Spleen (tissue), 13 donors: ENCODE results near the gene ZNF197. TPM values are rescaled to one million over a fixed set of nuclear protein-coding genes. Genes with fewer than 3 reads are reported as not detected.
A peak's percentile ranks its signal among the peaks of the same experiment; 100 is the strongest.
"Not testable (repeated sequence)": the region's sequence is repeated elsewhere in the genome, so short reads cannot be mapped to it uniquely, and the experiment has no call there.

Experiments used
- DNase-seq: peaks from one replicate; pipeline ENCODE4 v3.0.0-alpha.2; 2020
- H3K27ac ChIP-seq, 8 donors: fragments of 200-600 bp; sonication (generic) in 7 of 8; 1 replicate in 4 of 8; 2 replicates in 4 of 8; pipeline versions ENCODE4 v1.5.0 to v1.8.0; 2016 to 2021; ENCODE audit warnings: inconsistent platforms in 4 of 8, mild to moderate bottlenecking in 4 of 8, moderate library complexity in 1 of 8
- H3K27me3 ChIP-seq, 7 donors: fragments of 200-600 bp; sonication (generic) in 6 of 7; replicated peaks in 1 of 7; 1 replicate in 4 of 7; 2 replicates in 3 of 7; pipeline versions ENCODE4 v1.5.0 to v1.8.0; 2016 to 2021; ENCODE audit warnings: inconsistent platforms in 3 of 7, mild to moderate bottlenecking in 1 of 7
- H3K36me3 ChIP-seq, 6 donors: fragments of 200-600 bp; sonication (generic) in 5 of 6; 1 replicate in 4 of 6; 2 replicates in 2 of 6; pipeline versions ENCODE4 v1.5.0 to v1.8.0; 2016 to 2021; ENCODE audit warnings: inconsistent platforms in 2 of 6
- H3K4me1 ChIP-seq, 6 donors: fragments of 200-600 bp; sonication (generic) in 5 of 6; 1 replicate in 3 of 6; 2 replicates in 3 of 6; pipeline versions ENCODE4 v1.5.0 to v1.8.0; 2016 to 2021; ENCODE audit warnings: inconsistent platforms in 3 of 6
- H3K4me3 ChIP-seq, 8 donors: fragments of 200-600 bp; sonication (generic) in 7 of 8; 1 replicate in 4 of 8; 2 replicates in 4 of 8; pipeline versions ENCODE4 v1.5.0 to v1.8.0; 2016 to 2021; ENCODE audit warnings: inconsistent platforms in 4 of 8, mild to moderate bottlenecking in 4 of 8, moderate library complexity in 2 of 8
- H3K9me3 ChIP-seq, 8 donors: fragments of 200-600 bp; sonication (generic) in 7 of 8; 1 replicate in 4 of 8; 2 replicates in 4 of 8; pipeline versions ENCODE4 v1.5.0 to v1.8.0; 2016 to 2021; ENCODE audit warnings: inconsistent platforms in 4 of 8
- CTCF ChIP-seq, 11 experiments: fragments of 200-600 bp in 7 of 11; fragments of 450-650 bp in 4 of 11; sonication (generic) in 4 of 11; IDR thresholded peaks in 8 of 11; conservative IDR thresholded peaks in 3 of 11; 1 replicate in 7 of 11; 2 replicates in 4 of 11; pipeline versions ENCODE4 v1.4.0 to v1.8.0; 2016 to 2021; ENCODE audit warnings: antibody characterized with exemption in 11 of 11, inconsistent platforms in 4 of 11, mild to moderate bottlenecking in 1 of 11
- POLR2A ChIP-seq, 3 donors: fragments of 450-650 bp; IDR thresholded peaks; one replicate each; pipeline ENCODE4 v1.5.1; 2017; ENCODE audit warnings: antibody characterized with exemption in 3 of 3, mild to moderate bottlenecking in 1 of 3
- POLR2AphosphoS5 ChIP-seq, 3 donors: sonication (generic); formaldehyde crosslinking; IDR thresholded peaks; one replicate each; pipeline ENCODE4 v1.5.1; 2017; ENCODE audit warnings: antibody characterized with exemption in 3 of 3
- WGBS, 5 donors: extraction: QIAGEN DNeasy Blood & Tissue Kit in 3 of 5; methylation state at CpG; one replicate each; pipeline versions ENCODE4 v1.1.5 to v1.1.7; 2013 to 2018; 5-methylcytosine and 5-hydroxymethylcytosine counted together
- intact Hi-C: fragments of 100-400 bp; cut with DNase I; formaldehyde crosslinking; loops from one replicate; pipeline ENCODE4 v1.15.0; 2023; ENCODE audit warnings: low total_unique reads
- long read RNA-seq, 2 donors: transcript quantifications; one replicate each; lab custom pipeline, GENCODE V29; 2026
- polyA plus RNA-seq, 3 donors: library from polyadenylated mRNA; stranded (reverse); fragments of 200-250 nt; gene quantifications; one replicate each; pipeline ENCODE4 v1.2.1, GENCODE V29; 2013
- total RNA-seq, 7 donors: library from RNA; depleted of rRNA in 3 of 7; stranded (reverse); fragments of >200 nt in 3 of 7; fragmentation: NEBNext Ultra II Directional in 4 of 7; extraction: Animal tissue kit (Norgen Biotek cat#: 25700) in 4 of 7; gene quantifications; one replicate each; pipeline versions ENCODE4 v1.1.0 to v1.2.1, GENCODE V29; 2016 to 2021
- donor health status: healthy with polysubstance abuse.
- donor health status: DM: no; HTN: no; CAD: no; lungs with moderate emphysema.
- donor health status: DM: no; HTN: no; CAD: no.
- donor health status: Bipolar disorder and iron deficiency.
- donor health status: healthy.
- donor health status: DM: no; HTN: no; CAD: no.
- donor health status: DM: yes; HTN: yes; CAD: no.

Gene ZNF197
- 10 to 100 TPM; 13.1 to 21.0 (median 17.4) TPM for total RNA-seq
- 1 to 10 TPM; 4.9 to 6.7 (median 6.1) TPM for polyA plus RNA-seq
- long read RNA-seq, donor 1, full-length matches to known transcripts: 3 of 3 reads
- long read RNA-seq, donor 1, partial matches to known transcripts: 0 of 3 reads
- long read RNA-seq, donor 1, other reads (novel, unspliced or antisense): 0 of 3 reads
- long read RNA-seq, donor 2, full-length matches to known transcripts: 4 of 4 reads
- long read RNA-seq, donor 2, partial matches to known transcripts: 0 of 4 reads
- long read RNA-seq, donor 2, other reads (novel, unspliced or antisense): 0 of 4 reads

- peaks cover 0 to 15% (median 9%) of the 10 kb centered on the region in 6 donors for H3K36me3 ChIP-seq
- WGBS, 5 donors: 0 to 2% (median 0%) methylated on average over 15 to 47 of the region's 47 CpGs
- TF ChIP-seq POLR2A (IDR thresholded peaks at IDR 0.05): peak in 1 of 3 donors; percentile 17
- peak in 7 of 11 experiments; percentile 10 to 41 (median 22) for TF ChIP-seq CTCF (IDR thresholded peaks at IDR 0.05 in 8 of 11, conservative IDR thresholded peaks at IDR 0.05 in 3 of 11)
- peak; percentile 83 to 87 (median 84) for TF ChIP-seq POLR2AphosphoS5 (IDR thresholded peaks at IDR 0.05)
- peak within 1 kb of the TSS; percentile 80 to 92 (median 88) for H3K27ac ChIP-seq
- DNase-seq: peak; percentile 91
- no peaks in the 10 kb centered on the region for H3K27me3 ChIP-seq
- H3K4me3 ChIP-seq: peak within 1 kb of the TSS; percentile 72 to 94 (median 84)
- peaks cover 6 to 38% (median 24%) of the 10 kb centered on the region in 6 donors for H3K4me1 ChIP-seq
- no peaks in the 10 kb centered on the region for H3K9me3 ChIP-seq
- intact Hi-C loops: no loop called here
Observed at GRCh38 chr3:44624749-44625480, at the start of gene ZNF197. ZNF197 (plus strand) TSS chr3:44625036; CDS start chr3:44629155, 4,119 bp downstream.

DNA sequence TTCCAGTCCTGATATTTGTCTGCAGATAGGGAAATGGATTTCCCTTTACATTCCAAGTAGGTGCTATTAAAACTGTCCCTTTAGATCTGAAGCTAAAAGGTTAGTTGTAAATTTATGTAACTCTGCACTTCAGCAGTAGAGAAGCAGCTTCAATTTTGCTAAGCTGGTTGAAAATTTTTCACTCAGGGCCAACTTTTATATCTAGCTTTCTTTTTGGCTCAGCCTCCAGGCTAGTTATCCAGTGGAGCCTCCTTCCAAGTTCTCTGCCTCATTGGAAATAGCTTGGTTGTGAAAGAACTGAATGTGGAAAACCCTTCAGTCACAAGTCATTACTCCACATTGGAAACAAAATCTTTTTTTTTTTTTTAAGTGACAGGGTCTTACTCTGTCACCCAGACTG is 48.2 kb upstream of the ZNF197 start:
- DNase-seq: no peak
- no peak overlapping the region for H3K27ac ChIP-seq
- H3K36me3 ChIP-seq: peaks cover 0 to 15% (median under 1%) of the 10 kb centered on the region in 6 donors
- no peaks in the 10 kb centered on the region for H3K4me1 ChIP-seq
- H3K27me3 ChIP-seq: no peaks in the 10 kb centered on the region
- TF ChIP-seq CTCF (IDR thresholded peaks at IDR 0.05 in 8 of 11, conservative IDR thresholded peaks at IDR 0.05 in 3 of 11) (no peak), POLR2A (IDR thresholded peaks at IDR 0.05) (no peak), POLR2AphosphoS5 (IDR thresholded peaks at IDR 0.05) (no peak)
- H3K4me3 ChIP-seq: no peak overlapping the region
- intact Hi-C loops: no loop called here
- H3K9me3 ChIP-seq: peaks cover 3 to 85% (median 53%) of the 10 kb centered on the region in 8 donors

DNA sequence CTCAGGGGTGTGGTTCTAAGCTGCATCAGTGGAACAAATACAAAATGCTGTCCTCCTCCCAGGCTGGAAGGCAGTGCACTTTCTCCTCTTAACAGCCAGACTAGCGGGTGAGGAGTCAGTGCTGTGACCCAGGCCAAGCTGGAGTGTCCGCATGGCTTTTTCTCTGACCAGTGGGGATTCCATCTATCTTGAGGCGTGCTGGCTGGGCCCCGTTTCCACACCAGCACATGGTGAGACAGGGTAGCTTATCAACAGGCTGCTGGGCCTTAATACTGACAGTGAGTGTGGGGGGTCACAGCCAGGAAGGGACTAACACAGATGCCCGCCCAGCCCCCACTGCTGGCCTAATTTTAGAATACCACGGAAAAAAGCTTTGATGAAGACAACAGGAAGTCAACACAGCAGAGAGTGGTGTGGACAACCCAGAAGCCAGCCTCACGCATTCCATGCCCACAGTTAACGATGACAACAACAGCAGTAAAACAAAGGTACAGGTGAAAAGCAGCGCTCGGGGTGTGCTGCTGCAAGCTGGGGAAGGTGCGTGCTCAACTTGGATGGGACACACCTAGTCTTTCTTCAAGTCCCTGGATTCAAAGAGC is 47.4 kb upstream of the ZNF197 start:
- H3K27me3 ChIP-seq, intact Hi-C loops, DNase-seq, H3K4me3 ChIP-seq, H3K27ac ChIP-seq, H3K4me1 ChIP-seq: not testable (repeated sequence)
- 86 to 93% (median 90%) methylated on average over 7 to 11 of the region's 11 CpGs for WGBS, 5 donors
- Histone ChIP-seq H3K36me3 (peaks cover 0 to 10% (median 0%) of the 10 kb centered on the region in 6 donors), H3K9me3 (peaks cover 0 to 83% (median 46%) of the 10 kb centered on the region in 8 donors)

DNA sequence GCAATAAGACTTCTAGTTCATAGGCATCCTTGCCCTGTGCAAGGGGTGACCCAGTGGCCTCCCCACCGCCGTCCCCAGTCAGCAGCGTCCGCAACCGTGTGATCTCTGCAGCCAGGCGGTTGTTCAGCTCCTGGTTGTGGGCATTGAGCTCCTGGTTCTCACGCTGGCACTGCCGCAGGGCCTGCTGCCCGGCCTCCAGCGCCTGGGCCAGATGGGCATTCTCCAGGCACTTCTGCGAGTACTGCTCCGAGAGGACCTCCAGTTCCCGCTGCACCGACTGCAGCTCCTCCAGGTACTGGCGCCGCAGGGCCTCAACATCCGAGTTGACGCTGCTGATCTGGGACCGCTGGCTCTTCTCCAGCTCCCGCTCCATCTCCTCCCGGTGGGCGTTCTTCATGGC is 46.5 kb upstream of the ZNF197 start:
- intact Hi-C loops, DNase-seq: not testable (repeated sequence)

GRCh38 chr3:44578924-44579515 is 45.8 kb upstream of the ZNF197 start:
- intact Hi-C loops, H3K36me3 ChIP-seq, H3K27me3 ChIP-seq, DNase-seq, H3K27ac ChIP-seq, H3K4me1 ChIP-seq, H3K4me3 ChIP-seq: not testable (repeated sequence)
- WGBS, 5 donors: 95 to 99% (median 98%) methylated on average over 23 to 37 of the region's 37 CpGs
- H3K9me3 ChIP-seq: peaks cover 0 to 68% (median 31%) of the 10 kb centered on the region in 8 donors

More for the DNA sequence above, 46.5 kb upstream of the ZNF197 start:
- peaks cover 0 to 75% (median 38%) of the 10 kb centered on the region in 8 donors for H3K9me3 ChIP-seq
- not testable (repeated sequence) for H3K36me3 ChIP-seq, H3K27ac ChIP-seq, H3K4me3 ChIP-seq, H3K4me1 ChIP-seq, H3K27me3 ChIP-seq
- 96 to 99% (median 97%) methylated on average over 10 to 22 of the region's 22 CpGs for WGBS, 5 donors

- H3K27me3 ChIP-seq, H3K4me3 ChIP-seq, intact Hi-C loops, H3K27ac ChIP-seq, H3K36me3 ChIP-seq, DNase-seq: not testable (repeated sequence)
- H3K4me1 ChIP-seq: peaks cover 0 to 11% (median 3%) of the 10 kb centered on the region in 6 donors
- 94 to 99% (median 97%) methylated on average over 12 to 15 of the region's 15 CpGs for WGBS, 5 donors
- H3K9me3 ChIP-seq: peaks cover 0 to 61% (median 24%) of the 10 kb centered on the region in 8 donors
Observed at GRCh38 chr3:44579749-44580148, 45.1 kb upstream of the ZNF197 start.

DNA sequence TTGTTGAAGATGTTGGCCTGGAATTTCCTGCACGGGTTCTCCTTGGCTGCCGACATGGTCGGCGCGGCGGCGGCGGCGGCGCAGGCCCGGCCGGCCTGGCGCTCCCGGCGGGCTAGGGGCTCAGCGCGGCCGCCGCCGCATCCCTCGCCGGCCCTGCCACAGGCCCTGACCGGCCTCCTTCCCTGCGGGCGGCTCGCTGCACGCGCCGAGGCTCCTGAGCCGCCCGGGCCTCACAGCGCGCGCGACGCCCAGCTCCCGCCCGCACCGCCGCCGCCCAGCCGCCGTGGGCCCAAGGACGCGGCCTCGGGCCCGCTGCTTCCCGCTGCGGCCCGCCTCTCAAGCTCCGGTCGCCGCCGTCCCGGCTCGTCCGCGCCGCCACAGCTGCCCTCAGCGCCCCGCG is 43.9 kb upstream of the ZNF197 start:
- H3K27ac ChIP-seq, H3K36me3 ChIP-seq, H3K4me3 ChIP-seq, intact Hi-C loops, DNase-seq: not testable (repeated sequence)
- WGBS, 5 donors: 39 to 67% (median 63%) methylated on average over 39 to 62 of the region's 62 CpGs
- peaks cover 0 to 23% (median 9%) of the 10 kb centered on the region in 6 donors for H3K4me1 ChIP-seq
- H3K9me3 ChIP-seq: peaks cover 0 to 49% (median 16%) of the 10 kb centered on the region in 8 donors
- peaks cover 0 to 16% (median 0%) of the 10 kb centered on the region in 7 donors for H3K27me3 ChIP-seq
